ENCODE results near the gene RERE. TPM values are rescaled to one million over a fixed set of nuclear protein-coding genes. Genes with fewer than 3 reads are reported as not detected.
"Not testable (repeated sequence)": the region's sequence is repeated elsewhere in the genome, so short reads cannot be mapped to it uniquely, and the experiment has no call there.

Gene RERE
- total RNA-seq, 1 experiment from 2014 or later: 13.1 TPM

DNA sequence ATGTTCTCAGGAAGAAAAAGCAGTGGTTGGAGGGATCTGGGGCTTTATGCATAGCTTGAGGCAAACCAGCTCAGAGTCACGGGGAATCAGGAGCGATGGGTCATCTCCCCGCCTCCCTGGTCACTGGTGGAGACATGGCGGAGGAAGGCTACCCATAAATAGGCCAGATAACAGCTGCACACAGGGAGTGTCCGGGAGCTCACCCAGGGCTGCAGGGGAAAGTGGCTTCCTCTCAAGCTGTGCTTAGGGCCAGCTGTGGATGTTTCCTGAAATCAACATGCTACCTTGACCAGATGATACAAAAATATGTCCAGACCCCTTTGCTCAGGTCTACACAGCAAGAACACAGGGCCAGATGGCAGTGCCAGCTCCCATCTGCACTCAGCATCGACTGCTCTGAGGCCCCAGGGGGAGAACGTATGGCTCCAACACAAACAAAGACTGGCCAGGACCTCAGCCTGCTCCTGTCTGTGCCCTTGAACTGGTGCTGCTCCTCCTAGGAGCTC, 27.1 kb upstream of the RERE start:
- no peak for DNase-seq (ENCODE audit: low read depth)

DNA sequence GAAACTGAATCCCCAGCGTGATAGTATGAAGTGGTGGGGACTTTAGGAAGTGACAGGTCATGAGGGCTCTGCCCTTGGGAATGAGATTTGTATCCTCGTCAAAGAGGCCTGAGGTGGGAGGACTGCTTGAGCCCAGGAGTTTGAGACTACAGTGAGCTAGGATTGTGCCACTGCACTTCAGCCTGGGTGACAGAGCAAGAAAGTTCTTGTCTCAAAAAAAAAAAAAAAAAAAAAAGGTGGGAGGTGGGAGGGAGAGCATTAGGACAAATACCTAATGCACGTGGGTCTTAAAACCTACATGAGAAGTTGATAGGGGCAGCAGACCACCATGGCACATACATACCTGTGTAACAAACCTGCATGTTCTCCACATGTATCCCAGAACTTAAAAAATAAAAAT, 24.0 kb upstream of the RERE start:
- no peak for DNase-seq (ENCODE audit: low read depth)

DNA sequence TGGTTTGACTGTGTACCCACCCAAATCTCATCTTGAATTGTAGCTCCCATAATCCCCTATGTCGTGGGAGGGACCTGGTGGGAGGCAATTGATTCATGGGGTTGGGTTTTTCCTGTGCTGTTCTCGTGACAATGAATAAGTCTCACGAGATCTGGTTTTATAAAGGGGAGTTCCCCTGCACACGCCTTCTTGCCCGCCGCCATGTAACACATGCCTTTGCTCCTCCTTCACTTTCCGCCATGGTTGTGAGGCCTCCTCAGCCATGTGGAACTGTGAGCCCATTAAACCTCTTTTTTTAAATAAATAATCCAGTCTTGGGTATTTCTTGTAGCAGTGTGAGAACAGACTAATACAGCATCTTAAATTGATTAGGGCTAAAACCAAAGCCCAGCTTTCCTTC, 22.6 kb upstream of the RERE start:
- DNase-seq (ENCODE audit: low read depth): no peak

DNA sequence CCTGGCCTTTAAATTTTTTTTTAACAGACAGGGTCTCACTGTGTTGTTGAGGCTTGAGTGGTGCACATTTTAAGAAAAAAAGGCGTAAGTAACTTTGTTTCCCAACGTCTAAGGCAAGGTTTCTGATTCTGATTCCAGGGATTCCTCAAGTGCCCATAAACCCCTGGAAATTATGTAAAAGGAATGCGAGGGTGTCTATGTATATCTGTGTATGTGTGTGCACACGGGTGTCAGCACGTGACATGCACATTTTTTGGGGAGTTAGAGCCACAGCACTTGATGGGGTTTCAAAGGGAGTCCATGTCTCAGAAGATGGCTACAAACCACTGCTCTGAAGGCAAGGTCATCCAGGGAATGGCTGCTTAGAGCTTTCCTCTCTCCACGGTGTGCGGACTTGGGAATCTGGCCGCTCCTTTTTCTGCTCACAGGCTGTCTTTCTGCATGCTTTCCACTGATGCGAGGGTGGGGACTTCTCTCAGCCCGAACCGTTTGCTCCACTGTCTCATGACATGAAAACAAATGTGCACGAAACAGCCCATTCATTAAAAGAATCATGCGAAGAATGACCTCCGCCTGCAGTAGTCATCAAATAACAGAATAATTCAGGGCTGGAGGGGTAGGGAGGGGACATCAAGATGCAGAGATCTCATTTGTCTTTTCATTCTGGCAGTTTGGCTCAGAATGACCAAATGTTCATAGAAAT, 18.7 kb upstream of the RERE start:
- DNase-seq (ENCODE audit: low read depth): no peak

DNA sequence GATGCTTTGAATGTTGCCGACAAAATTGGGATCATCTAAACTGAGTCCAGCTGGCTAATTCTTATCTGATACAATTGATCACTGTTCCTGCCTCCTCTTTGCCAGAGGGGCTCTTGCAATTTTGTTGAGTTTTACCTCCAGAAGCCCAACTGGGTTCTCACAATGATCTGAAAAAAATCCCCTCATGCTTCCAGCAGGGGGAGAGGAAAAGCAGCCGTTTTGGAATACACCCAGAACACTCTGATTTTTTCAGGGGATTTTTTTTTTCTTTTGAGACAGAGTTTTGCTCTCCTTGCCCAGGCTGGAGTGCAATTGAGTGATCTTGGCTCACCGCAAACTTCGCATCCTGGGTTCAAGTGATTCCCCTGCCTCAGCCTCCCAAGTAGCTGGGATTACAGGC, 13.9 kb upstream of the RERE start:
- DNase-seq (ENCODE audit: low read depth): peak; percentile 13

DNA sequence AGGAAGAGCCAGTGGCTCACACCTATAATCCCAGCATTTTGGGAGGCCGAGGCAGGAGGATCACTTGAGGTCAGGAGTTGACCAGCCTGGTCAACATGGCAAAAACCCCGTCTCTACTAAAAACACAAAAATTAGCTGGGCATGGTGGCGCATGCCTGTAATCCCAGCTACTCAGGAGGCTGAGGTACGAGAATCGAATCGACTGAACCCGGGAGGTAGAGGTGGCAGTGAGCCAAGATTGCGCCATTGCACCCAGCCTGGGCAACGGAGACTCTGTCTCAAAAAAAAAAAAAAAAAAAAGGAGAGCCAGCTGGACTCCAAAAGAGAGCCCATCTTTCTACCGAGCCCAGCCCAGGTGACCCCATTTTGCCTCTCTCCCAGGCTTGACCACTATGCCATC, 13.3 kb upstream of the RERE start:
- DNase-seq (ENCODE audit: low read depth): not testable (repeated sequence)

DNA sequence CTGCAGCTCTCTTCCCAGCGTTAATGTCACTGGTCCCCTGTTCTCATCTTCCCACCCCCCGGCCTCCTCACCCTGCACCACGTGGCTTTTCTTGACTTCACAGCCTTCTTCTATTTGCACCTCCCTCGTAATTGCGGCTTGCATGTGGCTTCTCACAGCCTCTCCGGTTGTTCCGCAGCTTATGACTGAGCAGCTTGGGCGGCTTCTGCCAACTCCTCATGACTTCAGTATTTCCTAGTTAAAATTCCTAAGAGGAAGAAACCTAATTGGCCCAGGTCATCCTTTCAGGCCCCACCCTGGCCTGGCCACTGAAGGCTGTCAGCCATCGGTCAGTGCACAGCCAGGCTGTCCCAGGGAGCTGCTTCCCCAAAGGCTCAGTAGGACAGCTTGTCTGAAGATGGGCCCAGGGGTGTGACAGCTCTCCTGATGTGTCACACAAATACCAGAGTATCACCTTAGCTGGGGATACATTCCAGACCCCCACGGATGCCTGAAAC, 8.6 kb upstream of the RERE start:
- peak; percentile 58 for DNase-seq (ENCODE audit: low read depth)

DNA sequence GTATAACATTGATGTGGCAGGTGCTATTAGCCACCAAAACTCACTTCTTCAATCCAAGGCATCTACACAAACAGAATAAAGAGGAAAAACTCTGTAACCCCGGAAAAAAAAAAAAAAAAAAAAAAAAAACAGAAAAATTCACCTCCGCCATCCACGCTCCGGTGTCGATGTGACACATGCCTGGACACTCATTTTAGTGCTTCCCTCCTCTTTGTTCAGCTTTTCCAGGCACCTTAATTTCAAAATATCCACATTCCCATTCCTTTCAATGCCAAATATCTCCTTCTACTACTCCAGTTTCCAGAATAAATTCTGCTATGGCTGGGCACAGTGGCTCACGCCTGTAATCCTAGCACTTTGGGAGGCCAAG, 5.8 kb upstream of the RERE start:
- no peak for DNase-seq (ENCODE audit: low read depth)

DNA sequence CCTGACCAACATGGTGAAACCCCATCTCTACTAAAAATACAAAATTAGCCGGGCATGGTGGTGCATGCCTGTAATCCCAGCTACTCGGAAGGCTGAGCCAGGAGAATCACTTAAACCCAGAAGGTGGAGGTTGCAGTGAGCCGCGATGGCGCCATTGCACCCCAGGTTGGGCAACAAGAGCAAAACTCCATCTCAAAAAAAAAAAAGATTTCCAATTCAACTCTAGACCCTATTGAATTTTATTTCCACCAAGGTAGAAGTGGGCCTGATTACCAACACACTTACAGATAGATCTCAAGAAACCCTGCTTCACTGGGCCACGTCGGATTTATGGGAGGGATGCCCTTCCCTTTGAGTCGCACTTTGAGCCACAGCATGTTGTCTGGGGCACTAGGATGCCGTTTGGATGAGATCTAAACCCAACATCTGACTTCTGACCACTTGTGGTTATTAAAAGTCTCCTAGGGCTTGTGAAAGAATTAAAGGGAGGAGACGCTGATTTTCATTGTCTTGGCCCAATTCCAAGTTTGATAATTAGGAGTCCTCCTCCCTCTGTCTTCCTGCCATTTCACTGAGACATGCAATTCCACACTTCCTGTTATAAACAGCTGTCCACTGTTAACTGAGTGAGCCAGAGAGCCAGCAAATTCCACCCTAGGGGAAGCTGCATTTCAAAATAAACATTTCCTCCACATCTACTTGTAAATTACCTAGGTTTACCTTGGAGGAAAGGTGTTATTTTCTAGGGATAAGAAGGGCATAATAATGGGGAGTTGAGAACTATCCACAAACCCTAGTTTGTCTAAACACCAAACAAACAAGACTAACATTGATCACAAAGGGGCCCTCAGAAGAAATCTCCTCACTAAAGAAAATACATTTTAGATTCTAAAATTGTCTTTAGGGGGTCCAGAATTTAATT, 5.2 kb upstream of the RERE start:
- DNase-seq (ENCODE audit: low read depth): peak; percentile 99

DNA sequence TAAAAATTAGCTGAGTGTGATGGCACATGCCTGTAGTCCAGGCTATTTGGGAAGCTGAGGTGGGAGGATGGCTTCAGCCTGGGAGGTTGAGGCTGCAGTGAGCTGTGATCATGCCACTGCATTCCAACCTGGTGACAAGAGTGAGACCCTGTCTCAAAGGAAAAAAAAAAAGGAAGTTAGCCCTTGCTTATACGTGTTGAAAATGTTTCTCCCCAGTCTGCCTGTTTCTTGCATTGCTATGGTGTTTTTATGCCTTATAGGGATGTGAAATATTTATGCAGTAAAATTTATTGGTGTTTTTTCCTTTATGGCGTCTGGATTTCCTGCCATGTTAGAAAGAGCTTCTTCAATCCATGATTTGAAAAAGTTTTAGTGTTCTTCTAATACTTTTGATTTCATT, 3.6 kb upstream of the RERE start:
- no peak for DNase-seq (ENCODE audit: low read depth)

DNA sequence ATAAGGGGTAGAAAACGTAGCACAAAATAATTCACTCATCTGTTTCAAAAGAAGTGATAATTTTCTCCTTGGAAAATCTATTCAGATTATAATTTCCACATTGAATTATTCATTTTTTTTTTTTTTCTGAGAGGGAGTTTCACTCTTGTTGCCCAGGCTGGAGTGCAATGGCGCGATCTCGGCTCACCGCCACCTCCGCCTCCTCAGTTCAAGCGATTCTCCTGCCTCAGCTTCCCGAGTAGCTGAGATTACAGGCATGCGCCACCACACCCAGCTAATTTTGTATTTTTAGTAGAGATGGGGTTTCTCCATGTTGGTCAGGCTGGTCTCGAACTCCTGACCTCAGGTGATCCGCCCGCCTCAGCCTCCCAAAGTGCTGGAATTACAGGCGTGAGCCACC, 1.3 kb upstream of the RERE start:
- DNase-seq (ENCODE audit: low read depth): not testable (repeated sequence)

DNA sequence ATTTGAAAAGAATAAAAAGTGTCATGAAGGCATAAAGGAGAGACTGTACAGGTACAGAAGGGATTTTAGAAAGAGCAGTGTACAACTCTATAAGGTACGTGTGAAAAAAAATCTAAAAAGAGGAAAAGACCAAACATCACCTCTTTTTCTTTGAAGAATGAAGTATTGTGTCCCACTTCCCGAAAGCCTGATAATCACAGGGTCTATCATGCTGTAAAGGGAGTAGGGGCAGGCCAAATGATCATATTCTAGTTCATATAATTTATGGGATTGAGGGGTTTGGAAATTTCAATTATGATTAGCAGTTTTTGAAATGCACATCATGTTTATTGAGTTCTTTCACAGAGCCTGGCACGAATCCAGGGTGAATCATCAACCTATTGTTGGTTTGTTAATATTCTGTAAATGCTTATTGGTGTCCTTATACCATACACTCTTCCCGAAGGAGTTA, 910 bp upstream of the RERE start:
- DNase-seq (ENCODE audit: low read depth): peak; percentile 84

DNA sequence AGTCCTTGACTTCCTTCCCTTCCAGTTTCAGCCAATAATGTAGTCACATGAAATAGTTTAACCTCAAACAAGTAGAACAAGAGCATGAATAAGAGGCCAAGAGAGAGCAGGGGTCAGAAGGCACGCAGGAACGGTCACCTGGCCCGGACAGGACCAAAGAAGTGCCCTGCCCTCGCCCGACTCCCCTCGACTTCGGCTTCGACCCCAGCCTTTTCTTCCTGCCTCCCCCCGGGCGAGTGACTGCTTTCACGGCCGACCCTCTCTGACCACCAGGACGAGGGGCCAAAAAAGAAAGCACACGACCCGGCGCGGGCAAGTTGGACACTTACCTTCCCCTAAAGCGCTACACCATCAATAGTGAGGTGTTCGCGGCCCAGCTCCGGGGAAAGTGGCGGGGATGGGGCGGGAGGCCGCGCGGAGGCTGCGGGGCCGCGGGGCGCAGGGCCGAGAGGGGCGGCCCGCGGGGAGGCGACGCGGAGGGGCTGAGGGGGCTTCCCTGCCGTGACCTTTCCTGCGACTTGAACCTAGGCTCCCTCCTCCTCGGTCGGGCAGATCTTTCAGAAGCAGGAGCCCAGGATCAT, 519 bp downstream of the RERE start:
- peak; percentile 44 for DNase-seq (ENCODE audit: low read depth)

DNA sequence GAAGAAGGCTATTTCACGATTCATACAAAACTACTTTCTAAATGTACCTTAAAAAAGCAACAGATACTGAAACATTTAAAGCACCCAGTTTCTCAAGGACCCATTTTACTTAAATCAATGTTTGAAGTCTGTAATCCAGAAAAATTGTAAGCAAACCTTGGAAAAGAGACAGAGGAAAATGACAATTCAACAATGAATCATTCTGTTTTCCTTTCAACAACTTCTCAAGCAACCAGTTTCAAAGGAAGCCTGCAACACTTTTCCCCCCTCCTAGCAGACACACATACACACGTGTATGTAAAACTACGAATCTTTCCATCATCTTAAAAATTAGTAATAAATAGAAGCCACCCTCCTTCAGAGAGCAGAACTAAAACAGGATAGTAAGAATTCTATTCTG, 1.2 kb downstream of the RERE start:
- DNase-seq (ENCODE audit: low read depth): peak; percentile 59

DNA sequence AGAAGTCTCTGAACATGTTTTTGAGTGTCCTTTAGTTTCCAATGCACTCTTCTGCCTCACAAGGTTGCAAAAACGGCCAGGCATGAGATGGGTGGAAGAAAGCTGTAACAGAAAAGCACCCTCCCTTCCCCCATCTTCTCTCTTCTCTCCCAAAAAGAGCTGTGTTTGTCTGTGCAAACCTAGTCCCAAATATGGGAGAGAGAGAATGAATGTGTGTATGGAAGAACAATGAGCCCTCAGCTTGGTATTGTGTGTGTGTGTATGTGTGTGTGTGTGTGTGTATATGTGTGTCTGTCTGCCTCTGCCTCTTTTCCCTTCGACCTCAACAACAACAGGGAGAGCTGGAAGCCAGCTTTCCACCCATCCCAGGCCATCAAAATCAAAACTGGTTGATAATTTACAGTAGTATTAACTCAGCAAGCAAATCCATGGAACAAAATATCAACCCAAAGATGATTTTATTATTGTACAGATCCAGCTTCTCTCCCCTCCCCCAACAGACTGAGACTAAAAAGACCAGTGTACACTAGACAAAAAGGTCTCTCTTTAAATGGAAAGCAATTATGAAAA, 1.8 kb downstream of the RERE start:
- peak; percentile 15 for DNase-seq (ENCODE audit: low read depth)

DNA sequence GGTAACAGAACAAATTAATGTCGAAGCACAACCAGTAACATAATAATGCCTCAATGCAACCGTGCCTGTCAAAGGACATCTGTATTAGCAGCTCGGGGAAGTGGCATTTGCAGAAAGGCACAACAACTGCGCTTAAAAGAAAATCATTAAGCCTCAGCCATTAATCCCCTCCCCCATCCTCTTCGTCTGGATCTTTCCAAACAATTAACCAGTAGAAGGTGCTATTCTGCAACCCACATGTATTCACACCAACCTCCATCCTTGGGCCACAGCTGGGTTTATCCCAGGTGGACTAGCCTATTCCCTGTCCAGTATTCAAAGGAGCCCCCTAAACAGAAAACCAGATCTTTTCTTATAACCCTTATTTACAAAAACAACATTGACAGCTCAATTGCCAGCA, 2.6 kb downstream of the RERE start:
- DNase-seq (ENCODE audit: low read depth): no peak

DNA sequence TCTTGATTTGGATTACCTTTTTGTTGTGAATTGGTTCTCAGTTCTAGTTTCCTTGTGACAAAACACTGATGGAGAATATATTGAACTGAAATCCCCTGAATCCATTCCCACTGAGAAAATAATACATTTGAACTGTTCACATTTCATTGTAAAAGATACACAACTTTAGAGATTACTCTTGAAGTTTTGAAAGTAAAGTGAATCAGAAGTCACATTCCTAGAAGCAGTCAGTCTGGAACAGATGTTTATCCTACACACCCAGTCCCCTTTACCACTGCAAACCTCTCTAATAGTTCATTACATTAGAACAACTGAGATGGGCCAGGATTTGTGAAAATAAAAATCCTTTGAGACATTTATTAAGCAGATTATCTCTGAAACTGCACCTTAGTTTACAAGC, 3.4 kb downstream of the RERE start:
- no peak for DNase-seq (ENCODE audit: low read depth)

DNA sequence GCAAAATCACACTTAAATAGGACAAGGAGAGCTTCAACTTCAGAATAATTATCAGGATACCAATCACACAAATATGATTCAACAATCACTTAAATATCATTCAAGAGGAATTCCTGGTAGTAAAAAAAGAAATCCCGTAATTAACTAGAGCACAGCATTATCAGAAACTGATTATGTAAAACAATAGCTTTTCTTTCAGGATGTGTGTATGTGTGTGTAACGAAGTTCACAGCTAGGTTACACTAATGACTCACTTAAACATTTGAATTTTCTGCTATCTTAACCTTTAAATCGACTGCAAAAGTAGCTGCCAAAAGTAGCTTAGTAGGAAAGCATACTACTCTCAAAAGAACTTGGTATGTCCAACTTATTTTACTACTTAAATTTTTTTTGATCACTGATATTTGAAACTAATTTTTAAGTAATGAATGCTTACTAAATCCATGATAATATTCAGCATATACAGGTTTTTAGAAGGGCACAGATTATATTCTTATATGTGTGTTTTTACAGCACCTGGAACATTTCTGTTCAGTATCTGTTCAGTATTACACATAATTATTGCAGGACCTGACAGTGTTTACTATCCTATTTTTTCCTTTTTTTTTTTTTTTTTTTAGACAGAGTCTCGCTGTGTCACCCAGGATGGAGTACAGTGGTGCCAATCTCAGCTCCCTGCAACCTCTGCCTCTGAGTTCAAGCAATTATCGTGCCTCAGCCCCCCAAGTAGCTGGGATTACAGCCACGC, 4.2 kb downstream of the RERE start:
- peak; percentile 32 for DNase-seq (ENCODE audit: low read depth)

DNA sequence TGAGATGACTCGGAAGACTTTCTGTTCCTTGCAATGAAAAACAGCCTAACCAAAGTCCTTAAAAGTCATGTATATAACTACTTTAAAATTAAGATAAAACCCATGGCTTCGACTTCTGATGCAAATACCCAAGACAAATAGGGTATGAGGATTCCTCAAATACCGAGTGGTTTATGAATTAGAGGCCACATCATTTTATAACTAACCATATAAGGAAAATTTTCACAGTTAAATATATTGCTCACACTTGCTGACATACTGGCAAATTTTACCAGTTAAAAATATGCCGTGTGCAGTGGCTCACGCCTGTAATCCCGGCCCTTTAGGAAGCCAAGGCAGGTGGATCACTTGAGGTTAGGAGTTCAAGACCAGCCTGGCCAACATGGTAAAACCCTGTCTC, 5.4 kb downstream of the RERE start:
- DNase-seq (ENCODE audit: low read depth): no peak

DNA sequence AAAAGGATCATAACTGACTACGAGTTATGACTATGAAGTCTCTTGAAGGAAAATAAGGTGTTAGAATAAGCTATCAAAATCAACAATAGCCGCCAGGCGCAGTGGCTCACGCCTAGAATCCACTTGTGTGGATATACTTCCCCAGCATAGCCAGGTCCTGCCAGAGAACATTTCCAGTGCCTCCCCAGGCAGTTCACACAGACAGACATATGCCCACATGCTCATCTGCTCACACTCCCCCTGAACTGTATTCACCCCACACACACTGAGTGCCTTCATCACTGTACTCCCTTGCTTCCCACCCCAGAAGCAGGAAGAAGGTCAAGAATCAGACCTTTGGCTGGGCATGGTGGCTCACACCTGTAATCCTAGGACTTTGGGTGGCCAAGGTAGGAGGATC, 6.5 kb downstream of the RERE start:
- no peak for DNase-seq (ENCODE audit: low read depth)

DNA sequence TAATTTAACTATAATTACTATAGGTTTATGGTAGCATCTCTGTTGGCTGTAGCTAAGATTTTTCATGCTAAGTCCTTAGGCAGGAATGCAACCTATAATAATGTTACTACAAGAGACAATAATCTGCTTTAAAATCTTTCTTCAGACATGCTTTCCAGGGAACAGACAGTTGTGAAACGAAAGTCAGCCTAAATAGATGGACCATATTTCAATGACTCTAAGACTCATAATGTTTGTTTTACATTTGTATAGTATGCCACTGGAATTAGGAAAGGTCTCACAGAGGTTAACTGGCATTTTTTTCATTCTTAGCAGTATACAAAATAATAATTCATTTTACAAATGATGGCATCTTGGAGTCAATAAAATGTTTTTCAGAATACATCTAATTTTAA, 8.1 kb downstream of the RERE start:
- DNase-seq (ENCODE audit: low read depth): no peak

Measured in M059J (cell line).